NCI-H345 treated with DMSO at 0.1 percent for 48 hours (cell line): Measurements from ENCODE around the gene PLAAT3.
"Not testable (repeated sequence)": the region's sequence is repeated elsewhere in the genome, so short reads cannot be mapped to it uniquely, and the experiment has no call there.

ENCODE experiments used
- DNase-seq: peaks from one replicate; lab custom pipeline; 2025; ENCODE audit not compliant: unreplicated experiment; lab: John Stamatoyannopoulos, UW

PLAAT3 gene

GRCh38 chr11:63614136-63614671 is at the start of gene PLAAT3:
Gene PLAAT3, minus strand, starts transcription at chr11:63614433. Its CDS starts 419 bp downstream, at chr11:63614014.
- DNase-seq: no peak

- no peak for DNase-seq
These were observed 49.6 kb upstream of the PLAAT3 start for GRCh38 chr11:63663809-63664208.

GRCh38 chr11:63660972-63661371 is 46.7 kb upstream of the PLAAT3 start:
- DNase-seq: no peak

GRCh38 chr11:63652671-63653070 is 38.4 kb upstream of the PLAAT3 start:
- DNase-seq: no peak

- DNase-seq: no peak
These were observed 29.0 kb upstream of the PLAAT3 start for GRCh38 chr11:63643205-63643604.

GRCh38 chr11:63641727-63642126 is 27.5 kb upstream of the PLAAT3 start:
- no peak for DNase-seq

GRCh38 chr11:63639199-63639832 is 25.1 kb upstream of the PLAAT3 start:
- DNase-seq: no peak

GRCh38 chr11:63638436-63638835 is 24.2 kb upstream of the PLAAT3 start:
- not testable (repeated sequence) for DNase-seq

GRCh38 chr11:63635762-63636465 is 21.7 kb upstream of the PLAAT3 start:
- peak; percentile 31 for DNase-seq

- no peak for DNase-seq
These were observed 15.2 kb upstream of the PLAAT3 start for GRCh38 chr11:63629426-63629825.

GRCh38 chr11:63623513-63624140 is 9.4 kb upstream of the PLAAT3 start:
- DNase-seq: no peak

- DNase-seq: no peak
These were observed 8.1 kb upstream of the PLAAT3 start for GRCh38 chr11:63622323-63622722.

GRCh38 chr11:63621071-63621470 is 6.8 kb upstream of the PLAAT3 start:
- no peak for DNase-seq

- DNase-seq: no peak
These were observed 5.7 kb upstream of the PLAAT3 start for GRCh38 chr11:63619967-63620366.

GRCh38 chr11:63617686-63618085 is 3.5 kb upstream of the PLAAT3 start:
- DNase-seq: not testable (repeated sequence)

GRCh38 chr11:63616953-63617352 is 2.7 kb upstream of the PLAAT3 start:
- DNase-seq: no peak

- DNase-seq: no peak
These were observed 607 bp downstream of the PLAAT3 start for GRCh38 chr11:63613517-63614135.

- DNase-seq: no peak
These were observed 2.1 kb downstream of the PLAAT3 start for GRCh38 chr11:63612181-63612580.

GRCh38 chr11:63611395-63611747 is 2.9 kb downstream of the PLAAT3 start:
- DNase-seq: no peak

- peak; percentile 54 for DNase-seq
These were observed 3.4 kb downstream of the PLAAT3 start for GRCh38 chr11:63610604-63611394.
